ENCODE measurements around the gene COPS4.
"Not testable (repeated sequence)": the region's sequence is repeated elsewhere in the genome, so short reads cannot be mapped to it uniquely, and the experiment has no call there.

COPS4 gene

DNA sequence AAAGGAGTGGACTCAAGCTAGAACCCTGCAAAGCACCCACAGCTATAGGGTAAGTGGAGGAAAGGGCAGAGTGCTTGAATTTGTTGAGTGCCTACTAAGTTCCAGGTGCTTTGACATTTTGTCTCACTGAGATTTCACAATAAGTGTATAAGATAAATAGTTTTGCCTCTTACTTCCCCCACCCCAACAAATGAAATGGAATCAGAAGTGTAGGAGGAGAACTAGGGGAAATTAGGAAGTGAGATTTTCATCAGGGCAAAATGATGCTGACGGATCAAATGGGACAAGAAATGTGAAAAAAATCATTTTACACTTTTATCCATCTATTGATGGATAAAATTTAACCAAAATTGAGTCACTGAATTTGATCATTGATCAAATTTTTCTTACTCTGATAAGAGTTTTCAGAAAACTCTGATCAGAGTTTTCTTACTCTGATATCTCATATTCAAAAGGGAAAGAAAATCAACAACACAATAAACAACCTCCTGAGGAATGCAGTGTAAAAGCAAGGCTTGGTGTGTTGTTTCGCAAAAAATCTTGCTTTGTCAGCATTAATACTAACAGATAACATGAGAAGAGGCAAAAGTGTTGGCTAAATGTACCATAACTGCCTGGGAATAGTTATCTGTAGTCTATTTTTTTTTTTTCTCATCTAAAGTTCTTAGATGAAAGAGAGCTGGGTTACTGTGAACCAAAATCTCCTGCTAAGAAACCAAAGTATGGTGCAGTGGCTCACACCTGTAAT is 54.6 kb downstream of the COPS4 start:
- no peak for DNase-seq

GRCh38 chr4:83093060-83093640 is 58.2 kb downstream of the COPS4 start:
- DNase-seq, result no peak

- no peak for DNase-seq
These were observed 61.4 kb downstream of the COPS4 start for GRCh38 chr4:83096397-83096796.

GRCh38 chr4:83104991-83105390 is 70.0 kb downstream of the COPS4 start:
- no peak for DNase-seq

DNA sequence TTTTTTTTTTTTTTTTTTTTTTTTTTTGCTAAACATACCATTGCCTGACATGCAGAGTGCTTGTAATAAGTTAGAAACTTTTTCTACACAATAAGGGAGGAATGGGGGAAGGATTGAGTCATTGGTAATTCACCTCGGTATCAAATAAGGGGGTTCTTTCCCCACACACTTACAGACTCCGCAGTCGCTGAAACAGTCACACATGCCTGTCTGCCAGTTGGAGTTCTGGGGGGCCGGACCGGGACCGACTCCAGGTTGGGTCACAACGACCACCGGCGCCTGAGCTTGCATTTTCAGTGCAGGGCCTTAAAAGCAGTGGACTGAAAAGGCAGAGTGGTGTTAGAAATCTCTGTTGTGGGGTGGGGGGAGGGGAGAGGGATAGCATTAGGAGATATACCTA is 72.6 kb downstream of the COPS4 start:
- no peak for DNase-seq

GRCh38 chr4:83108101-83108861 is 73.3 kb downstream of the COPS4 start:
- no peak for DNase-seq

- no peak for DNase-seq
These were observed 74.7 kb downstream of the COPS4 start for GRCh38 chr4:83109480-83110222.

- peak; percentile 54 for DNase-seq
These were observed 75.4 kb downstream of the COPS4 start for GRCh38 chr4:83110223-83110945.

- DNase-seq, result no peak
These were observed 76.2 kb downstream of the COPS4 start for GRCh38 chr4:83110970-83111750.

GRCh38 chr4:83111751-83112141 is 76.8 kb downstream of the COPS4 start:
- not testable (repeated sequence) for DNase-seq

DNA sequence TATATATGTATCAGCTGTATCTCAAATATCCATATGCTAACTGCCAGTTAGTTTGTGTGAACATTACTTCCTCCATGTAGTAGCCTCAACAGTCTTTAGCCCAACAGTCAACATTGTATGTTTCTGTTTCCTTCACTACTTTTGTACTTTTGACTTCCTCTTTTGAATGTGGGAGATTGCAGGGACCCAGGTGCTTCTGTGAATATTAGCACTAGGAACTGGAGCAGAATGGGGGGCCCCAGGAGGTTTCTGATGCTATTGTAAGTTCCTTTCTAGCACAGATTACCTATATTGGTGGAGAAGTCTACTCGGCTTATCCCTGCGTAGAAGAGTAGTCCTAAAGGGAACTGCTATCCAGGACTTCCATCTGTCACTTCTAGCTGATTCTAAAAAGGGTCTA is 77.2 kb downstream of the COPS4 start:
- no peak for DNase-seq

DNA sequence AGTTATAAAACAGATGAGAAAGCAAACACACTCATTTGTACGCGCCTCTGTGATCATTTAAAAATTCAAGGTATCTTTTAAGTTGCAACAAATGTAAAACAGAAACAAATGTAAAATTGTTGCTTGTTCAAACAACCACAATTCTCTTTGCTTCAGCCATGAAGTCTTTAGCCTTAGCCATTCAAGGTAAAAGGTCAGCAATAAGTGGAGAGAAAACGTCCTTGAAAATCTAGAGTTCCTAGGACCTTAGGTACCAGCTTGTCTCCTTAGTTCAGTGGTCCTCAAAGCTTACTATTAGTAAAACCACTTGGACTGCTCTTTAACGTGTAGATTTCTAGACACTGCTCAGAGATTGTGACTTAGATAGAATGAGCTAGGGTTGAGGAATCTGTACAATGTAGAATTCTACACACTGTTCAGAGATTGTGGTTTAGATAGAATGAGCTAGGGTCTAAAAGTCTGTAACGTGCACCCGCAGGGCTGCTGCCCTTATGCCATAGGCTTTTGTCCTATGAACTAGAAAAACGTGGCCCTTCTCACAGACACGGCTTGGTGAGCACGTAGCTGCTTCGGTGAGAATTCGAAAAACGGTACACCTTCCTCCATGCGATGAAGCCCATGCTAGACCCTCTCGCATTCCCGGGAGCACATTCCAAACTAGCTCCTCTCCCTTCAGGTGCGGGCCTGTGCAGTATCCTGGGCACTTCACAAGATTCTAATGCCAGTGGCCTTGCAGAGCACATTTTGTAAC is 77.9 kb downstream of the COPS4 start:
- no peak for DNase-seq

- DNase-seq, result no peak
These were observed 78.4 kb downstream of the COPS4 start for GRCh38 chr4:83113429-83113786.

GRCh38 chr4:83114576-83114975 is 79.6 kb downstream of the COPS4 start, which contains the start of gene PLAC8:
PLAC8 (minus strand) TSS chr4:83114729; CDS start chr4:83107921, 6,808 bp downstream.
- DNase-seq, result no peak

- DNase-seq, result no peak
These were observed 80.0 kb downstream of the COPS4 start for GRCh38 chr4:83115000-83115399.

- no peak for DNase-seq
These were observed 80.8 kb downstream of the COPS4 start for GRCh38 chr4:83115656-83116285.

DNA sequence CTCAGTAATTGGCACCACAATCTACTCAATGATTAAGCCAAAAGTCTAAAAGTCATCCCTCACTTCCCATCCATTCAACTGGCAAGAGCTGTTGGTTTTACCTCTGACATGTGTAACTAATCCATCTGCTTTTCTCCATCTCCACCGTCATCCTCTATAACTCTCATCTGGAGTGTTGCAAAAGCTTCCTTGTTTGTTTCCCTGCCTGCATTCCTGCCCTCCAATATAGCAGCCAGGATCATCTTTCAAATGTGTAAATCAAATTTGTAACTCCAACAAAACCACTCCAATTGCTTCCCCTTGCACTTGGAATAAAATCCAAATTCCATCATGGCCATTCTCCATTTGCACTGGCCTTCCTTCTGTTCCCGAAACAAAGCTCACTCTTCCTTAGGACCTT is 83.9 kb downstream of the COPS4 start:
- DNase-seq, result no peak

DNA sequence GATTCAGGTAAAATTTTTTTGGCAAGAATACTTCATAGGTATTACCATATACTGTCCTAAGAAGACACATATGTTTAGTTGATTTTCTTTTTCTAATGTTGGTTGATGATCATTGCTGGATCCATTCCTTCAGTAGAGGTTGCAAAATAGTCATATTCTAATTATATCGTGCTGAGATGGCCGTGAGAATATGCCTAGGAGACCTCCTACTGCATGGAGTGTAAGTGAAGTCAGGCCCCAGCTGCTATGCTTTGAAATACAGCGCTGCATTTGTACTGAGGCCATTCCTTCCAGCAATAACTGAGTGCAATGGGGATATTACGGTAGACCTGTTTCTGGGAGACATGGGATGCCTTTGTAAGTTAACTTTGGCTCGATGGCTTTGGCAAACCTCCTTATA is 86.3 kb downstream of the COPS4 start:
- no peak for DNase-seq

DNA sequence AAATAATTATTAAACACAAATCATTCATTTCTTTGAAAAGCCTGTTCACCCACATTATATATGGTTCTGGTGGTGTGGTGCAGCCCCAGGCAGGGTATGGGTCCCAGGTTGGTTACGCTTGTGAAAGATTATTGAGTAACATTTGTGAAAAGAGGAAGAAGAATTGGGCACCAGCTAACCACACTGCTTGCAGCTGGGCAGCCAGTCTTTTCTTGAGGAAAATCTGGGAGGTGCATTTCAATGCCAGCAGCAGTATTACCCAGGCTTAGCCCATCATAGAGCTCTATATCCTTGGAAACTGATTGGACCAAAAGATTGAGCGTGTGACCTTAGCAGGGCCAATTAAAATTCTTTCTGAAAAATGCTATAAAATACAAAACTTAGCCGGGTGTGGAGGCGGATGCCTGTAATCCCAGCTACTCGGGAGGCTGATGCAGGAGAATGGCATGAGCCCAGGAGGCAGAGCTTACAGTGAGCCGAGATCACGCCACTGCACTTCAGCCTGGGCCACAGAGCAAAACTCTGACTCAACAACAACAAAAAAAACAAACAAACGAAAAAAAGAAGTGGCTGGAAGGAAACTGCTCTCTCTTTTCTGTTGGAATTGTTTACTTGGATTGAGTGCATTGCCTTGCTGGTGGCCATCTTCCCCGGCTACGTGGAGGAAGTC is 89.3 kb downstream of the COPS4 start:
- DNase-seq, result no peak
